ENCODE data around the gene CST7. TPM values are rescaled to one million over a fixed set of nuclear protein-coding genes. Genes with fewer than 3 reads are reported as not detected.

CST7 gene
- total RNA-seq, 1 experiment from 2014 or later = not detected

DNA sequence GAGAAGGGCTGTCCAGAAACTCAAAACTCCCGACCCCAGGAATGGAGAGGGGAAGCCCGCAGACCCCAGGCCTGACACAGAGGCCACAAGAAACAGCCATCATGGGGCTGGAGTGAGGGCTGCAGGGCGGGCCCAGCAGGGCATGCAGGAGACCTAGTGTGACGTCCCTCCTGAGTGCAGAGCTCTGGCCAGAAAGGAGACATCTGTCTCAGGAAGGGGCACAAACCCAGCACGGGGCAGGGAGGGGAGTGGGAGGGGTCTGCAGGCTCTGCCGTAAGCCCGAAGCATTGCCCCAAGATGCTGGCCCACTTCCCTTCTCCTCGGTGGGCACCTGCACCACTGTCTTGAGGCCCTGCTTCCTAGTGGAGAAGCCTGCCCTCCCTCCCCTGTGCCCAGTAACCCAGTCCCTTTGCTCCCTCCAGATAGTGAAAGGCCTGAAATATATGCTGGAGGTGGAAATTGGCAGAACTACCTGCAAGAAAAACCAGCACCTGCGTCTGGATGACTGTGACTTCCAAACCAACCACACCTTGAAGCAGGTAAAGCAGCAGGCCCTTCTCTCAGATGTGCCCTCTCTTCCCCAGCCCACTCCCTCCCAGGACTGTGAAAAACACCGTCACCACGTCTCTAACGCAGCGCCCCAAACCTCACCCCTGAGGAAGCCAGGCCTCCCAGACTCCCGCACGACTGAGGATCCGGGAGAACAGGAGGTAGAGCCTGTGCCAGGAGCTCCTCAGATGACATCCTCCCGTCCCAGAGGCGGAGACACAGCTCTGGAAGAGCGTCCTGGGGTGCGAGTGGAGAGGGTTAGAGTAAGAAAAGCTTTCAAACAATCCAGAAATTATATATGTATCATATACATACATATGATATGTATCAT, 9.7 kb downstream of the CST7 start:
- H3K9me3 ChIP-seq (ENCODE audit: low read length) = no peaks in the 10 kb centered on the region
- H3K27me3 ChIP-seq (ENCODE audit: low read length) = no peaks in the 10 kb centered on the region
- H3K27ac ChIP-seq (ENCODE audit: low read length) = no peak overlapping the region
- intact Hi-C loops (cut with micrococcal nuclease) = no loop called here
- no peaks in the 10 kb centered on the region for H4K20me1 ChIP-seq (ENCODE audit: low read length)
- DNase-seq (no peak), ATAC-seq (no peak)
- H3K79me2 ChIP-seq (ENCODE audit: low read length) = no peaks in the 10 kb centered on the region
- TF ChIP-seq EZH2 (IDR thresholded peaks at IDR 0.05; ENCODE audit: low read length, unreplicated experiment) (no peak), EZH2phosphoT487 (IDR thresholded peaks at IDR 0.05; ENCODE audit: borderline replicate concordance, low read length) (no peak)
- TF ChIP-seq, protein P1, sequence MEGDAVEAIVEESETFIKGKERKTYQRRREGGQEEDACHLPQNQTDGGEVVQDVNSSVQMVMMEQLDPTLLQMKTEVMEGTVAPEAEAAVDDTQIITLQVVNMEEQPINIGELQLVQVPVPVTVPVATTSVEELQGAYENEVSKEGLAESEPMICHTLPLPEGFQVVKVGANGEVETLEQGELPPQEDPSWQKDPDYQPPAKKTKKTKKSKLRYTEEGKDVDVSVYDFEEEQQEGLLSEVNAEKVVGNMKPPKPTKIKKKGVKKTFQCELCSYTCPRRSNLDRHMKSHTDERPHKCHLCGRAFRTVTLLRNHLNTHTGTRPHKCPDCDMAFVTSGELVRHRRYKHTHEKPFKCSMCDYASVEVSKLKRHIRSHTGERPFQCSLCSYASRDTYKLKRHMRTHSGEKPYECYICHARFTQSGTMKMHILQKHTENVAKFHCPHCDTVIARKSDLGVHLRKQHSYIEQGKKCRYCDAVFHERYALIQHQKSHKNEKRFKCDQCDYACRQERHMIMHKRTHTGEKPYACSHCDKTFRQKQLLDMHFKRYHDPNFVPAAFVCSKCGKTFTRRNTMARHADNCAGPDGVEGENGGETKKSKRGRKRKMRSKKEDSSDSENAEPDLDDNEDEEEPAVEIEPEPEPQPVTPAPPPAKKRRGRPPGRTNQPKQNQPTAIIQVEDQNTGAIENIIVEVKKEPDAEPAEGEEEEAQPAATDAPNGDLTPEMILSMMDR (conservative IDR thresholded peaks at IDR 0.05; ENCODE audit: low read depth, low read length) = no peak
- ChIA-PET CTCF (no interaction called here), POLR2A (ENCODE audit: unreplicated experiment) (no interaction called here)
- H3K36me3 ChIP-seq (ENCODE audit: low read depth, low read length) = peaks cover 9% of the 10 kb centered on the region; the same call in 1 of the 2 replicates
- no peaks in the 10 kb centered on the region for H3K4me1 ChIP-seq (ENCODE audit: insufficient read depth, low read length)
- H3K9ac ChIP-seq (ENCODE audit: low read length) = no peak overlapping the region
- no peaks in the 10 kb centered on the region for H3F3A ChIP-seq (ENCODE audit: low read length, unreplicated experiment)
- no peak overlapping the region for H2AFZ ChIP-seq (ENCODE audit: low read length)
- H3K4me3 ChIP-seq (ENCODE audit: low read length) = no peak overlapping the region
- BruUV-seq (replicated peaks) = no TSS peak
- no peaks in the 10 kb centered on the region for H3K9me2 ChIP-seq (replicated peaks; ENCODE audit: low read length)
- H3K4me2 ChIP-seq (ENCODE audit: low read length) = no peak overlapping the region

DNA sequence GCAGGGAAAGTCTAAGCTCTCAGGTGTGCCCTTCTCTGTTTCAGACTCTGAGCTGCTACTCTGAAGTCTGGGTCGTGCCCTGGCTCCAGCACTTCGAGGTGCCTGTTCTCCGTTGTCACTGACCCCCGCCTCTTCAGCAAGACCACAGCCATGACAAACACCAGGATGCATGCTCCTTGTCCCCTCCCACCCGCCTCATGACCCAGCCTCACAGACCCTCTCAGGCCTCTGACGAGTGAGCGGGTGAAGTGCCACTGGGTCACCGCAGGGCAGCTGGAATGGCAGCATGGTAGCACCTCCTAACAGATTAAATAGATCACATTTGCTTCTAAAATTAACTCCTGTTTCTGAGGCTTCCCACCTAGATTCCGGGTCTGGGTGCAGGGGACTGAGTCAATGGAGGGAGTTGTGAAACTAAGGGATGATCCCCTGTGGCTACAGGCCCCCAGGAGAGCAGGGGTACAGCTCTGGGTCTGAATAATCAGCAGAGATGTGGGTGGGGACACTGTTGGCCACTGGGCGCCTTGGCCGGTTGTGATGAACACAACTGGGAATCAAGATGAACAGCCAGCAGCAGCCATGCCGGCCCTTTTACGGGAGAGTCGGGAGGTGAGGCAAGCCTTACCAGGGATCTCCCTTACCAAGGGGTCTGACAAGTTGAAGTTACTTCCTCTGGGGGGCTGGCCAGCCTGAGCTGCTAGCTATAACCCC, 10.7 kb downstream of the CST7 start:
- Histone ChIP-seq H3K36me3 (ENCODE audit: low read depth, low read length) (peaks cover 9% of the 10 kb centered on the region; the same call in 1 of the 2 replicates), H3K4me2 (ENCODE audit: low read length) (no peak overlapping the region), H2AFZ (ENCODE audit: low read length) (no peak overlapping the region), H3K9me3 (ENCODE audit: low read length) (no peaks in the 10 kb centered on the region), H3K27me3 (ENCODE audit: low read length) (no peaks in the 10 kb centered on the region), H3F3A (ENCODE audit: low read length, unreplicated experiment) (no peaks in the 10 kb centered on the region), H3K79me2 (ENCODE audit: low read length) (no peaks in the 10 kb centered on the region), H3K4me3 (ENCODE audit: low read length) (no peak overlapping the region), H3K4me1 (ENCODE audit: insufficient read depth, low read length) (no peaks in the 10 kb centered on the region), H4K20me1 (ENCODE audit: low read length) (no peaks in the 10 kb centered on the region), H3K27ac (ENCODE audit: low read length) (no peak overlapping the region), H3K9me2 (replicated peaks; ENCODE audit: low read length) (no peaks in the 10 kb centered on the region), H3K9ac (ENCODE audit: low read length) (no peak overlapping the region)
- CTCF ChIA-PET = no interaction called here
- intact Hi-C loops (cut with micrococcal nuclease) = no loop called here
- ATAC-seq (no peak), DNase-seq (no peak)
- BruUV-seq (replicated peaks) = no TSS peak
- POLR2A ChIA-PET (ENCODE audit: unreplicated experiment) = no interaction called here
- no peak for TF ChIP-seq EZH2 (IDR thresholded peaks at IDR 0.05; ENCODE audit: low read length, unreplicated experiment)
- TF ChIP-seq, protein P1 (conservative IDR thresholded peaks at IDR 0.05; ENCODE audit: low read depth, low read length) = no peak
- TF ChIP-seq EZH2phosphoT487 (IDR thresholded peaks at IDR 0.05; ENCODE audit: borderline replicate concordance, low read length) = no peak
